NCI-H2227 treated with DMSO at 0.1 percent for 48 hours (cell line): ENCODE results near the gene PRR23E.

Source experiments
- DNase-seq: peaks from one replicate; lab custom pipeline; 2025; lab: John Stamatoyannopoulos, UW

The PRR23E gene

GRCh38 chr3:127192576-127193232 is at the start of gene PRR23E:
TSS of gene PRR23E (plus strand) at chr3:127193131. CDS start at chr3:127196686, 3,555 bp downstream.
- no peak for DNase-seq

GRCh38 chr3:127143172-127143571 is 49.8 kb upstream of the PRR23E start:
- no peak for DNase-seq

GRCh38 chr3:127144631-127145030 is 48.3 kb upstream of the PRR23E start:
- DNase-seq: no peak

- no peak for DNase-seq
These were observed 47.7 kb upstream of the PRR23E start for GRCh38 chr3:127145266-127145665.

- DNase-seq: no peak
These were observed 45.5 kb upstream of the PRR23E start for GRCh38 chr3:127147291-127147885.

GRCh38 chr3:127149621-127150310 is 43.2 kb upstream of the PRR23E start:
- no peak for DNase-seq

- no peak for DNase-seq
These were observed 42.2 kb upstream of the PRR23E start for GRCh38 chr3:127150513-127151250.

GRCh38 chr3:127151251-127151564 is 41.7 kb upstream of the PRR23E start:
- DNase-seq: no peak

GRCh38 chr3:127151992-127152650 is 40.8 kb upstream of the PRR23E start:
- no peak for DNase-seq

- DNase-seq: no peak
These were observed 40.0 kb upstream of the PRR23E start for GRCh38 chr3:127152684-127153505.

- DNase-seq: no peak
These were observed 39.5 kb upstream of the PRR23E start for GRCh38 chr3:127153506-127153815.

GRCh38 chr3:127156338-127157050 is 36.4 kb upstream of the PRR23E start:
- DNase-seq: no peak

- DNase-seq: peak; percentile 18
These were observed 35.6 kb upstream of the PRR23E start for GRCh38 chr3:127157171-127157828.

- DNase-seq: no peak
These were observed 34.2 kb upstream of the PRR23E start for GRCh38 chr3:127158614-127159229.

GRCh38 chr3:127159543-127159942 is 33.4 kb upstream of the PRR23E start:
- peak; percentile 72 for DNase-seq

- no peak for DNase-seq
These were observed 31.7 kb upstream of the PRR23E start for GRCh38 chr3:127161236-127161635.

- no peak for DNase-seq
These were observed 30.9 kb upstream of the PRR23E start for GRCh38 chr3:127161973-127162579.

GRCh38 chr3:127162947-127163645 is 29.8 kb upstream of the PRR23E start:
- DNase-seq: no peak

- no peak for DNase-seq
These were observed 28.3 kb upstream of the PRR23E start for GRCh38 chr3:127164615-127165014.
